SHP77 treated with DMSO at 0.1 percent for 48 hours (cell line): Measurements from ENCODE around the gene TOP2B.

ENCODE experiments used
- DNase-seq: peaks from one replicate; lab custom pipeline; 2025; lab: John Stamatoyannopoulos, UW

TOP2B gene

GRCh38 chr3:25557694-25558093 lies 107.0 kb downstream of the TOP2B start:
- no peak for DNase-seq

- no peak for DNase-seq
These were observed 108.3 kb downstream of the TOP2B start for GRCh38 chr3:25556447-25556846.

GRCh38 chr3:25555695-25556437 lies 108.8 kb downstream of the TOP2B start:
- DNase-seq: no peak

GRCh38 chr3:25554376-25554775 lies 110.3 kb downstream of the TOP2B start:
- DNase-seq: no peak

- no peak for DNase-seq
These were observed 112.5 kb downstream of the TOP2B start for GRCh38 chr3:25552251-25552650.

- no peak for DNase-seq
These were observed 115.9 kb downstream of the TOP2B start for GRCh38 chr3:25548836-25549235.

GRCh38 chr3:25547943-25548674 lies 116.6 kb downstream of the TOP2B start:
- DNase-seq: no peak
